Left lung (tissue), 10 donors: ENCODE data around the gene TTBK1. TPM values are rescaled to one million over a fixed set of nuclear protein-coding genes. Genes with fewer than 3 reads are reported as not detected.
"Not testable (repeated sequence)": the region's sequence is repeated elsewhere in the genome, so short reads cannot be mapped to it uniquely, and the experiment has no call there.

Source experiments
- ATAC-seq: fragments of 200-7000 bp; cut with Tn5 transposase; one replicate; pipeline ENCODE4 v1.9.1; 2020; ENCODE audit warnings: moderate library complexity
- DNase-seq, 4 donors: peaks; one replicate each; pipeline ENCODE4 v3.0.0-alpha.2; 2013 to 2020
- H3K27ac ChIP-seq, 2 donors: fragments of 200-600 bp; sonication (generic) in 1 of 2; one replicate each; pipeline versions ENCODE4 v1.5.0 to v1.8.0; 2020 to 2021
- H3K27me3 ChIP-seq, 2 donors: fragments of 200-600 bp; sonication (generic) in 1 of 2; one replicate each; pipeline versions ENCODE4 v1.5.0 to v1.8.0; 2020 to 2021
- H3K36me3 ChIP-seq, 2 donors: fragments of 200-600 bp; sonication (generic) in 1 of 2; one replicate each; pipeline versions ENCODE4 v1.5.0 to v1.8.0; 2020 to 2021
- H3K4me1 ChIP-seq, 2 donors: fragments of 200-600 bp; one replicate each; pipeline ENCODE4 v1.8.0; 2021
- H3K4me3 ChIP-seq, 2 donors: fragments of 200-600 bp; sonication (generic) in 1 of 2; one replicate each; pipeline versions ENCODE4 v1.5.0 to v1.8.0; 2020 to 2021; ENCODE audit warnings: mild to moderate bottlenecking in 1 of 2
- H3K9me3 ChIP-seq, 2 donors: fragments of 200-600 bp; sonication (generic) in 1 of 2; one replicate each; pipeline versions ENCODE4 v1.5.0 to v1.8.0; 2020 to 2021
- intact Hi-C, 2 donors: fragments of 100-400 bp; cut with DNase I; formaldehyde crosslinking; loops; one replicate each; pipeline versions ENCODE4 v1.11.2 to v1.14.2; 2022
- polyA plus RNA-seq, 6 donors: library from polyadenylated mRNA; unstranded; fragments of 120-200 nt; gene quantifications; one replicate each; pipeline ENCODE4 v1.2.1, GENCODE V29; 2013; ENCODE audit not compliant: insufficient read length in 6 of 6
- total RNA-seq, 2 donors: library from RNA; stranded (reverse); fragmentation: NEBNext Ultra II Directional; extraction: Animal tissue kit (Norgen Biotek cat#: 25700); gene quantifications; one replicate each; pipeline ENCODE4 v1.2.1, GENCODE V29; 2021
- TF ChIP-seq, protein P1 (sequence below), 2 donors: fragments of 200-600 bp; sonication (generic) in 1 of 2; IDR thresholded peaks; one replicate each; pipeline versions ENCODE4 v1.5.0 to v1.8.0; 2021; ENCODE audit warnings: antibody characterized with exemption in 2 of 2
- donor health status: DM: no; HTN: yes; CAD: no.
- donor health status: DM: no; HTN: no; CAD: no.

The TTBK1 gene
- total and polyA plus RNA-seq, 8 donors: 0.08 to 0.94 (median 0.62) TPM

DNA sequence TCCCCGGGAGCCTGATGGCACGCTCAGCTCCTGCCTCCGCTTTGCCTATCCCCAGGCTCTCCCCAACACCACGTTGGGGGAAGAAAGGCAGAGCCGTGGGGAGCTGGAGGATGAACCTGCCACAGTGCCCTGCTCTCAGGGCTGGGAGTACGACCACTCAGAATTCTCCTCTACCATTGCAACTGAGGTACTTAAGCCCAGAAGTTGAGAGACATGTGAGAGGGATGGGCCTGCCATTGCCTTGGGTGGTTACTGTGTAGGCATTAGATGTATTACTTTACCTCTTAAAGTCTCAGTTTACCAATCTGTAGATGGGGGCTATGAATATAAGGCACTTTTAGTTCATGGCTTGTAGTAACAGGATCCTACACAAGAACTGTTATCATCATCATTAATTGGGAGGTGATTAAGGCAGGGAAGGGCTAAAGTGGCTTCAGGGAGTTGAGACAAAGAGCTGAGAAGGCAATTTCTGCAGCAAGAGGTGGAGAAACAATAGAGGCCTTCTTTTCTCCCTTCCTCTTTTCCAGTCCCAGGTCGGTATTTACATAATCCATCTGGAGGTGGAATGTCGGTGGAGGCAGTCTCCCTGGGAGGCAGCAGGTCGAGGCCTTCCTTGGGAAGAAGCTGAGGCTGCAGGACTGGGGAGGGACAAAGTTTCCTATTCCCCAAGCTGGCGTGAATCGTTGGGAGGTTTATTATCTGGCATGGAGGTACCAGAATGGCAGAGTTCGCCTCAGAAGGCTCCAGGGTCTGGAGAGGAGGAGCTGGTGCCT is 55.5 kb downstream of the TTBK1 start:
- Histone ChIP-seq H3K27me3 (peaks cover 0 to 49% of the 10 kb centered on the region in 2 donors), H3K4me3 (no peak overlapping the region), H3K27ac (no peak overlapping the region), H3K4me1 (no peaks in the 10 kb centered on the region), H3K9me3 (no peaks in the 10 kb centered on the region), H3K36me3 (no peaks in the 10 kb centered on the region)
- intact Hi-C loops: no loop called here
- TF ChIP-seq, protein P1, sequence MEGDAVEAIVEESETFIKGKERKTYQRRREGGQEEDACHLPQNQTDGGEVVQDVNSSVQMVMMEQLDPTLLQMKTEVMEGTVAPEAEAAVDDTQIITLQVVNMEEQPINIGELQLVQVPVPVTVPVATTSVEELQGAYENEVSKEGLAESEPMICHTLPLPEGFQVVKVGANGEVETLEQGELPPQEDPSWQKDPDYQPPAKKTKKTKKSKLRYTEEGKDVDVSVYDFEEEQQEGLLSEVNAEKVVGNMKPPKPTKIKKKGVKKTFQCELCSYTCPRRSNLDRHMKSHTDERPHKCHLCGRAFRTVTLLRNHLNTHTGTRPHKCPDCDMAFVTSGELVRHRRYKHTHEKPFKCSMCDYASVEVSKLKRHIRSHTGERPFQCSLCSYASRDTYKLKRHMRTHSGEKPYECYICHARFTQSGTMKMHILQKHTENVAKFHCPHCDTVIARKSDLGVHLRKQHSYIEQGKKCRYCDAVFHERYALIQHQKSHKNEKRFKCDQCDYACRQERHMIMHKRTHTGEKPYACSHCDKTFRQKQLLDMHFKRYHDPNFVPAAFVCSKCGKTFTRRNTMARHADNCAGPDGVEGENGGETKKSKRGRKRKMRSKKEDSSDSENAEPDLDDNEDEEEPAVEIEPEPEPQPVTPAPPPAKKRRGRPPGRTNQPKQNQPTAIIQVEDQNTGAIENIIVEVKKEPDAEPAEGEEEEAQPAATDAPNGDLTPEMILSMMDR (IDR thresholded peaks at IDR 0.05): no peak
- DNase-seq: no peak
- ATAC-seq: no peak

DNA sequence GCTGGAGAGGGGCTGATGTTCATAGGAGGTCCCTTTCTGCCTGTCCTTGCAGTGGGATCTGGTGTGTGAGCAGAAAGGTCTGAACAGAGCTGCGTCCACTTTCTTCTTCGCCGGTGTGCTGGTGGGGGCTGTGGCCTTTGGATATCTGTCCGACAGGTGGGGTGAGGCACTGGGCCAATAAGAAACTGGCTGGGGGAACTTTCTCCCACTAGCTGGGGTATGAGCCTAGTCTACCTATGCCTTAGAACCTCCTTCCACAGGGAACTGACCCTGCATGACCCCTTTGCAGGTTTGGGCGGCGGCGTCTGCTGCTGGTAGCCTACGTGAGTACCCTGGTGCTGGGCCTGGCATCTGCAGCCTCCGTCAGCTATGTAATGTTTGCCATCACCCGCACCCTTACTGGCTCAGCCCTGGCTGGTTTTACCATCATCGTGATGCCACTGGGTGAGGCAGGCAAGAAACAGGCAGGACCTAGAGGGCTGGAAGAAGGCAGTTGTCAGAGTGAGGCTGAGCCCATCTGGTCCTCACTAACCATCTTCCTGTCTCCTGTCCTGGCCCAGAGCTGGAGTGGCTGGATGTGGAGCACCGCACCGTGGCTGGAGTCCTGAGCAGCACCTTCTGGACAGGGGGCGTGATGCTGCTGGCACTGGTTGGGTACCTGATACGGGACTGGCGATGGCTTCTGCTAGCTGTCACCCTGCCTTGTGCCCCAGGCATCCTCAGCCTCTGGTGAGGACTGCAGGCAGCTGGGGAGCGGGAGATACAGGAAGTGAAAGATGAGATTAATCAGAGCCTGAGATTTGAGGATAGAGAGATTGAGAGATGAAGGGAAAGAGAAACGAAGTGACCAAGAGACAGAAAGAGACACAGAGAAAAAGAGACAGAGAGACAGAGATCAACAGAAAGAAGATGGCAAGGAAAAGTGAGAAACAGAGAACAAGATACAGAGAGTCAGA is 56.3 kb downstream of the TTBK1 start:
- intact Hi-C loops: no loop called here
- TF ChIP-seq, protein P1 (IDR thresholded peaks at IDR 0.05): no peak
- H3K4me1 ChIP-seq: no peaks in the 10 kb centered on the region
- peaks cover 0 to 49% of the 10 kb centered on the region in 2 donors for H3K27me3 ChIP-seq
- no peaks in the 10 kb centered on the region for H3K9me3 ChIP-seq
- no peaks in the 10 kb centered on the region for H3K36me3 ChIP-seq
- no peak overlapping the region for H3K27ac ChIP-seq
- ATAC-seq: no peak
- H3K4me3 ChIP-seq: no peak overlapping the region
- no peak for DNase-seq

DNA sequence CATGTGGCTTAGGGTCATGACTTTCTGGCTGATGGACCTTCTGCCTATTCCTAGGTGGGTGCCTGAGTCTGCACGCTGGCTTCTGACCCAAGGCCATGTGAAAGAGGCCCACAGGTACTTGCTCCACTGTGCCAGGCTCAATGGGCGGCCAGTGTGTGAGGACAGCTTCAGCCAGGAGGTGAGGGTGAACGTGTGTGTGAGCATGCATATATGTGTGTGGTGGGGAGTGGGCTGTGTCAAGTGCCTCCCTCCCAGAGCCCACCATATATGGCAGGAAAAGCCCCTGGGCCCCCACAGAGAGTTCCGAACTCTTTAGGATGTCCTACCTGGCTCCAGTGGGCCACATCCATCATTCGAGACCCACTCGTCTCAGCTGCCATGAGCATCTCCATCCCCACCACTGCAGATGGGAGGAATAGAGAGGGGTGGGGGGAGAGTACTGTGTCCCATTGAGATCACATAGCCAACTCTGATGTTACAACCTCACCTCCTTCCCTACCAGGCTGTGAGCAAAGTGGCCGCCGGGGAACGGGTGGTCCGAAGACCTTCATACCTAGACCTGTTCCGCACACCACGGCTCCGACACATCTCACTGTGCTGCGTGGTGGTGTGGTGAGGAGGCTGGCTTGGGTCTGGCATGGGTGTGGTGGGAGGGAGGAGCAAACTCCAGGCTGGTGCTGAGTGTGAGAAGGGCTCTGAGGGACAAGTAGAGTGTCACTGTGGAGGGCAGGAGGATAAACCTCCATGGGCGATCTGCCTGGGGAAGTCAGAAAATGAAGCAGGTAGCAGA is 58.0 kb downstream of the TTBK1 start:
- TF ChIP-seq, protein P1 (IDR thresholded peaks at IDR 0.05): no peak
- Histone ChIP-seq H3K36me3 (no peaks in the 10 kb centered on the region), H3K27ac (no peak overlapping the region), H3K4me3 (no peak overlapping the region), H3K4me1 (no peaks in the 10 kb centered on the region), H3K27me3 (peaks cover 0 to 49% of the 10 kb centered on the region in 2 donors), H3K9me3 (no peaks in the 10 kb centered on the region)
- intact Hi-C loops: no loop called here
- ATAC-seq (no peak), DNase-seq (no peak)

DNA sequence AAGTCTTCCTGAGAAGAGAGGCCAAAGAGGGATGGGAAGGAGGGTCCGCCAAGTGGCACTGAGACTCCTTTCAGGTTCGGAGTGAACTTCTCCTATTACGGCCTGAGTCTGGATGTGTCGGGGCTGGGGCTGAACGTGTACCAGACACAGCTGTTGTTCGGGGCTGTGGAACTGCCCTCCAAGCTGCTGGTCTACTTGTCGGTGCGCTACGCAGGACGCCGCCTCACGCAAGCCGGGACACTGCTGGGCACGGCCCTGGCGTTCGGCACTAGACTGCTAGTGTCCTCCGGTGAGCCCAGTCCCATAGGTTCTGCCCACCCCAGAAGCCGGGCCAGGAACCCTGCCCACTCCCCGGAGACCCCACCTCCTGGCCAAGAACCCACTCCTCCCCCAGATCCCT is 58.8 kb downstream of the TTBK1 start:
- no peaks in the 10 kb centered on the region for H3K9me3 ChIP-seq
- ATAC-seq (no peak), DNase-seq (no peak)
- H3K36me3 ChIP-seq: no peaks in the 10 kb centered on the region
- TF ChIP-seq, protein P1 (IDR thresholded peaks at IDR 0.05): no peak
- H3K4me3 ChIP-seq: no peak overlapping the region
- intact Hi-C loops: no loop called here
- H3K4me1 ChIP-seq: no peaks in the 10 kb centered on the region
- H3K27ac ChIP-seq: no peak overlapping the region
- peaks cover 0 to 42% of the 10 kb centered on the region in 2 donors for H3K27me3 ChIP-seq

DNA sequence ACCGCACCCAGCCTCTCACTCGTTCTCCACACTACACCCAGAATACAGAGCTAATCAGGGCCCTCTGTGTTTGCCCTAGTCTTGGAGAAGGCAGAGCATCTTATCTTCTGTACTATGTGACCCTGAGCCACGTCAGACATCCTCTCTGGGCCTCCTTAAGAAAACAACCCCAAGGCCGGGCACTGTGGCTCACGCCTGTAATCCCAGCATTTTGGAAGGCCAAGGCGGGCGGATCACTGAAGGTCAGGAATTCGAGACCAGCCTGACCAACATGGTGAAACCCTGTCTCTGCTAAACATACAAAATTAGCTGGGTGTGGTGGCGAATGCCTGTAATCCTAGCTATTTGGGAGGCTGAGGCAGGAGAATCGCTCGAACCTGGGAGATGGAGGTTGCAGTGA is 59.7 kb downstream of the TTBK1 start:
- H3K4me1 ChIP-seq, H3K4me3 ChIP-seq, intact Hi-C loops, H3K9me3 ChIP-seq, DNase-seq, H3K36me3 ChIP-seq, H3K27ac ChIP-seq, ATAC-seq: not testable (repeated sequence)
- H3K27me3 ChIP-seq: peaks cover 0 to 45% of the 10 kb centered on the region in 2 donors
